ENCODE data around the gene MAD1L1. TPM values are rescaled to one million over a fixed set of nuclear protein-coding genes. Genes with fewer than 3 reads are reported as not detected.

Gene MAD1L1
- total RNA-seq, 2 donors from 2014 or later: 59.1 to 61.4 TPM

- H3K36me3 ChIP-seq (ENCODE audit: control insufficient read depth, insufficient read depth, low read length): no peaks in the 10 kb centered on the region
- no peak overlapping the region for H3K27ac Mint-ChIP-seq
- H3K27ac ChIP-seq (ENCODE audit: low read depth, low read length): no peak overlapping the region
- H3K9ac ChIP-seq (ENCODE audit: extremely low read depth, low read length, poor library complexity, severe bottlenecking): no peak overlapping the region
- TF ChIP-seq CTCF (conservative IDR thresholded peaks at IDR 0.05): no peak
- peaks cover 10% of the 10 kb centered on the region for H3K4me1 Mint-ChIP-seq
- WGBS, 2 experiments (ENCODE audit: insufficient coverage in 1 of 2, insufficient read length in 1 of 2): 88 to 98% methylated on average over 11 to 22 of the region's 22 CpGs
- H3K4me3 ChIP-seq (ENCODE audit: low read length): no peak overlapping the region
- no peak overlapping the region for H3K4me3 Mint-ChIP-seq
- no peaks in the 10 kb centered on the region for H3K9me3 ChIP-seq (ENCODE audit: control insufficient read depth, low read length)
- H3K27me3 Mint-ChIP-seq (ENCODE audit: insufficient read depth): no peaks in the 10 kb centered on the region
- no peaks in the 10 kb centered on the region for H3K27me3 ChIP-seq (ENCODE audit: control insufficient read depth, insufficient read depth, low read length, poor library complexity, severe bottlenecking)
- H3K36me3 Mint-ChIP-seq (ENCODE audit: low read depth): peaks cover 5% of the 10 kb centered on the region
- no peak for DNase-seq
- no peaks in the 10 kb centered on the region for H3K9me3 Mint-ChIP-seq
- peaks cover 3% of the 10 kb centered on the region for H3K4me1 ChIP-seq (ENCODE audit: control insufficient read depth, insufficient read depth, low read length)
These were observed 285.0 kb downstream of the MAD1L1 start for GRCh38 chr7:1947586-1948217.

- no peaks in the 10 kb centered on the region for H3K27me3 ChIP-seq (ENCODE audit: control insufficient read depth, insufficient read depth, low read length, poor library complexity, severe bottlenecking)
- H3K27ac Mint-ChIP-seq: no peak overlapping the region
- 94 to 95% methylated on average over 17 to 27 of the region's 27 CpGs for WGBS, 2 experiments (ENCODE audit: insufficient coverage in 1 of 2, insufficient read length in 1 of 2)
- H3K27ac ChIP-seq (ENCODE audit: low read depth, low read length): peak overlapping the region; percentile 32
- H3K9ac ChIP-seq (ENCODE audit: extremely low read depth, low read length, poor library complexity, severe bottlenecking): no peak overlapping the region
- peaks cover 4% of the 10 kb centered on the region for H3K4me1 ChIP-seq (ENCODE audit: control insufficient read depth, insufficient read depth, low read length)
- H3K9me3 ChIP-seq (ENCODE audit: control insufficient read depth, low read length): no peaks in the 10 kb centered on the region
- no peak for TF ChIP-seq CTCF (conservative IDR thresholded peaks at IDR 0.05)
- H3K36me3 ChIP-seq (ENCODE audit: control insufficient read depth, insufficient read depth, low read length): no peaks in the 10 kb centered on the region
- peaks cover 14% of the 10 kb centered on the region for H3K4me1 Mint-ChIP-seq
- peaks cover 5% of the 10 kb centered on the region for H3K36me3 Mint-ChIP-seq (ENCODE audit: low read depth)
- H3K4me3 Mint-ChIP-seq: no peak overlapping the region
- DNase-seq: no peak
- H3K9me3 Mint-ChIP-seq: no peaks in the 10 kb centered on the region
- no peaks in the 10 kb centered on the region for H3K27me3 Mint-ChIP-seq (ENCODE audit: insufficient read depth)
- H3K4me3 ChIP-seq (ENCODE audit: low read length): no peak overlapping the region
These were observed 285.8 kb downstream of the MAD1L1 start for GRCh38 chr7:1946773-1947450.

GRCh38 chr7:1946025-1946772 lies 286.5 kb downstream of the MAD1L1 start:
- Mint-ChIP-seq H3K36me3 (ENCODE audit: low read depth) (peaks cover 5% of the 10 kb centered on the region), H3K27me3 (ENCODE audit: insufficient read depth) (no peaks in the 10 kb centered on the region), H3K27ac (no peak overlapping the region), H3K4me1 (peaks cover 14% of the 10 kb centered on the region), H3K9me3 (no peaks in the 10 kb centered on the region), H3K4me3 (no peak overlapping the region)
- Histone ChIP-seq H3K9ac (ENCODE audit: extremely low read depth, low read length, poor library complexity, severe bottlenecking) (no peak overlapping the region), H3K27me3 (ENCODE audit: control insufficient read depth, insufficient read depth, low read length, poor library complexity, severe bottlenecking) (no peaks in the 10 kb centered on the region), H3K9me3 (ENCODE audit: control insufficient read depth, low read length) (no peaks in the 10 kb centered on the region), H3K27ac (ENCODE audit: low read depth, low read length) (no peak overlapping the region), H3K36me3 (ENCODE audit: control insufficient read depth, insufficient read depth, low read length) (no peaks in the 10 kb centered on the region), H3K4me3 (ENCODE audit: low read length) (no peak overlapping the region), H3K4me1 (ENCODE audit: control insufficient read depth, insufficient read depth, low read length) (peaks cover 4% of the 10 kb centered on the region)
- DNase-seq: no peak
- WGBS, 2 experiments (ENCODE audit: insufficient coverage in 1 of 2, insufficient read length in 1 of 2): 95 to 96% methylated on average over 18 to 23 of the region's 23 CpGs
- no peak for TF ChIP-seq CTCF (conservative IDR thresholded peaks at IDR 0.05)

All from endodermal cell (in vitro differentiated cells).